ACHN (cell line): ENCODE results near the gene MDK.

ENCODE experiments used
- DNase-seq: peaks from one replicate; pipeline ENCODE4 v3.0.0-alpha.2; 2015
- in situ Hi-C: cut with HindIII; loops from 2 replicates; pipeline ENCODE4 v1.10.0; 2017; ENCODE audit warnings: low sequenced_read_pairs, low pct_ligation_motif_present, low pct_unique_long_range_greater_than_20kb

Gene MDK

DNA sequence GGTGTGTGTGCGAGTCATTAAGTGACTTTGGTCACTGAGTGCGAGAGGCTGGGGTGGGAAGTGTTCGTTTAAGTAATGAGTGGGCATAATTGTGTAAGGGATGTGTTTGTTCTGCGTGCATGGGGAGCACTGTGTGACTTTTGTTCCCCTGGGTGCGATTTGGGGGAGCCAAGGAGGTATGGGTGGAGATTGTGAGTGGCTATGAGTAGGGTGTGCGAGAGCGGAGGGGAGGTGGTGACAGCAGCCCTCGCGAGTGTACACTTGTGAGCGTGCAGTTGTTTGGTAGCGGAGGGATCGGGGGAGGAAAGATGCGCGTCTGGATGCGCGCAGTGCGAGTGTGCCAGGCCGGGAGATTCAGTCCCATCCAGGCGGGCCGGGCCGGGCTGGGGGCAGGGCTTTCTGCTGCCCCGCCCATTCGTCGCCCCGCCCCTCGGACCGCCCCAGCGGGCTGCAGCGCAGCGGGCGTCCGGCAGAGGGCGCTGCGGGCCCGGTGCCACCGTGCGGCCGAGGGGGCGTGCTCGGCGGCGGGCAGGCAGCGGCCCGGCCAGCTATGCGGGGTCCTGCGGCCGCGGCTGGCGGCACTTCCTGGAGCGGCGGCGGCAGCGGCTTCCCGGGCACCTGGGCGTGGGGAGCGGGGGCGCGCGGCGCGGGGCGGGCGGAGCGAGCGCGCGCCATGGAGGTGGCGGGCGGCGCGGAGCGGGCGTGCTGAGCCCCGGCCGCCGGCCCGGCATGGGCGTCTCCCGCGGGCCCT is 34.4 kb upstream of the MDK start, which contains the start of gene DGKZ:
DGKZ (plus strand) TSS at position 578 of the 751 bp plus-strand sequence. CDS start 197 bp downstream, outside the sequence.
- in situ Hi-C loops, result no loop called here
- peak; percentile 79 for DNase-seq

DNA sequence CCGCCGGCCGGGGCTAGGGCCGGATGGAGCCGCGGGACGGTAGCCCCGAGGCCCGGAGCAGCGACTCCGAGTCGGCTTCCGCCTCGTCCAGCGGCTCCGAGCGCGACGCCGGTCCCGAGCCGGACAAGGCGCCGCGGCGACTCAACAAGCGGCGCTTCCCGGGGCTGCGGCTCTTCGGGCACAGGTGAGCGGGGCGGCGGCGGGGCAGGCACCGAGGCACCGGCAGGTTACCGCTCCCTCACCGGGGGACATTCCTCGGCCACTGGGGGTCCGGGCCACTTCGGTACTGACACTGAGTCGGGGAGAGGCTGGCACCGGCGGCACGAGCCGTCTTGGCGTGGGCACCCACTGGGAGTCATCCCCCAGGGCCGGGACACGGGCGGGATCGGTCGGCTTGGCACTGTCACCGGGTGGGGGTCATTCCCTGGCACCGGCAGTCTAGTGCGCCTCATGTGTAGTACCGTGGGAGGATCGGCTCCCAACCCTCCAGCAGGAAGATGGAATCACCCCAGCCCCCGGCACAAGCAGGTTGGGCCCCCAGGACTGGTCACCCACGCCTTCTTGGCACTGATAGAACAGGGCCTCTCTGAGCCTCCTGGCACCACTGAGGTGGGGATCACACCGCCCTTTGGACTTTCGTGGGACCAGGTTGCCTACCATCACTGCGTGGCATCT is 33.7 kb upstream of the MDK start:
- no peak for DNase-seq
- in situ Hi-C loops, result no loop called here

DNA sequence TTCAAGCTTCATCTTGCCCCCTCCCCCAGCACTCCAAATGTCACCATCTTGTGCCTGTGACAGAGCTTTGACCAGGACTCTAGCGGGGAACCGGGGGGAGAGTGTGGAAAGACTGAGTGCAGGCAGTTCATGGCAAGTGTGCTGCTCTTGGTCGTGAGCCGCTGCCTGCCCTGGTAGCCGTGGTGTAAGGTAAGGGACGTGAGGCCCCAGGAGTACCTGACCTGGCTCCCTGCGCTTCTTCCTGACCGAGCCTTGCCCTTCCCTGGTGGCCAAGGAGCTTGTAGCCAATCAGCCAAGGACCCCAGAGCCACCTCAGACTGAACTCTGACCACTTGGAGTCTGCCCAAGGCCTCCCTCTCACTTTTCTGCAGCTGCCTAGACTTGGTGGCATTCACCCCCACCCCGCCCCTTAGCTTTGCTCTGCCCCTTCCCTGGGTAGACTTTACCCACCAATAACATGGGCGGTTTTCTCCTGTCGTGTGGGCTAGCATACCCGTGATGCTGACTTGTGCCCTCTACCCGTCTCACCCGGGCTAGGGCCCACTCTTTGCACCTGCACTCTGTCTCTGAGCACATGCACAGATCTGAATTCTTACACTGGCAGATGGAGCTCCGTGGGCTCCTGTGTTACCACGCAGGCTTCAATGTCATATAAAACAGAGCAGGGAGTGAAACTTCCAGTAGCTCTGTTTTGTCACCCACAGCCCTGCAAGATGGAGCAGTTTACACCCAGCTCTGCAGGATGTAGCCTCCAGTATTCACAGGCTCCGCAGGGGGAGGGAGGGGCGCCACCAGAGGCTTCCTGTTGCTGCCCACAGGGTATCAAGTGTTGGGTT is 32.7 kb upstream of the MDK start:
- in situ Hi-C loops, result no loop called here

DNA sequence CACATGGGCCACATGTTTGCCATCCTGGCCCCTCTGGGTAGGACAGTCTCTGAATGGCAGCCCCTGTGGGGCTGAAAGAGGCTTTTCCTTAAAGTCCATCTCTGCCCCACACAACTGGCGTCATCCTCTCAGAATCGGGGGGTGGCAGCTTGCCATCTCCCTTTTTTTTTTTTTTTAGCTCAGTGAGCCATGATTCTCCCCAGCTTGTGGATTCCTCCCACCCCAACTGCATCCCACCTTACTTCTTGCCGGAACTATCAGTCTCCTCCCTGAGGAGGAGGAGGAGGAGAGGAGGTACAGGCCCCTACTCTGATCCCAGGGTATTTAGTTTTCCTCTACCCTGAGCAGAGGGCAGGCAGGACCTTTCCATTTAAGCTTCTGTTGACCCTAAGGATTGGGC is 30.8 kb upstream of the MDK start:
- no peak for DNase-seq
- in situ Hi-C loops, result no loop called here

More for the DNA sequence above, 32.7 kb upstream of the MDK start:
- DNase-seq, result no peak

DNA sequence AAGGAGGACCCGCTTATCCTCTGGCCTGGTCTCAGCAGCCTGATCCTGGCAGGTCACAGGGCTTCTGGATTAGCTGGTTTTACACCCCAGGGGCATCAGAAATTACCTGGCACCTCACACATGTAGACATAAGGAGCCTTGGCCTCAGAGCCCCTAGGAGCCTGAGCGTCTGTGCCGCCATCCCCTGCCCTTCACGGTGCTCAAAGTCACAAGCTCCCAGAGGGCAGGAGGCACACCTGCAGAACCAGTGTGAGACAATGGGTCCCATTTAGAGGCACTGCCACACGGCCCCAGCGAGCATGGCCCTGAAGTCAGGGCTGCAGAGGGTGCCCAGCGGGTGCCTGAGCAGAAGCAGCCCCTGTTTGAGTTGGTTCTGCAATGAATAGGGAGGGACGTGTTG is 30.3 kb upstream of the MDK start:
- in situ Hi-C loops, result no loop called here
- DNase-seq, result no peak

DNA sequence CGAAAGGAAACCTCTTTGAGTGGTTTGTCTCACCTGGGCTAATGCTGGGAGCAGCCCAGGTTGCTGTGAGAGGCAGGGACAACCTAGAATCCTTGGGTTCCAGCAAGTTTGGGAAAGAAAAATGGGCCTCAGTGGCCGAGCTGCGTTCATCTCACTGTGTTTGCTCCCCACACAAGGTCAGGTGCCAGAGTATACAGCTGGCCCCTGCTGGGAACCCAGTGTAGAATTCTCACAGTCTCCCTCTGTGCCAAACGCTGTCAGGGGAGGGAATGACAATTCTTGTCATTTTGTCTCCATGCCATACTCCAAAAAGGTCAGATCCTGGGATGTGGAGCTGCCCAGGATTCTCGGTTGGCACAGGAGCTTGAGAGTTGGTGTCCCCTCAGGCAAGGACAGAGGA is 29.9 kb upstream of the MDK start:
- in situ Hi-C loops, result no loop called here
- no peak for DNase-seq

DNA sequence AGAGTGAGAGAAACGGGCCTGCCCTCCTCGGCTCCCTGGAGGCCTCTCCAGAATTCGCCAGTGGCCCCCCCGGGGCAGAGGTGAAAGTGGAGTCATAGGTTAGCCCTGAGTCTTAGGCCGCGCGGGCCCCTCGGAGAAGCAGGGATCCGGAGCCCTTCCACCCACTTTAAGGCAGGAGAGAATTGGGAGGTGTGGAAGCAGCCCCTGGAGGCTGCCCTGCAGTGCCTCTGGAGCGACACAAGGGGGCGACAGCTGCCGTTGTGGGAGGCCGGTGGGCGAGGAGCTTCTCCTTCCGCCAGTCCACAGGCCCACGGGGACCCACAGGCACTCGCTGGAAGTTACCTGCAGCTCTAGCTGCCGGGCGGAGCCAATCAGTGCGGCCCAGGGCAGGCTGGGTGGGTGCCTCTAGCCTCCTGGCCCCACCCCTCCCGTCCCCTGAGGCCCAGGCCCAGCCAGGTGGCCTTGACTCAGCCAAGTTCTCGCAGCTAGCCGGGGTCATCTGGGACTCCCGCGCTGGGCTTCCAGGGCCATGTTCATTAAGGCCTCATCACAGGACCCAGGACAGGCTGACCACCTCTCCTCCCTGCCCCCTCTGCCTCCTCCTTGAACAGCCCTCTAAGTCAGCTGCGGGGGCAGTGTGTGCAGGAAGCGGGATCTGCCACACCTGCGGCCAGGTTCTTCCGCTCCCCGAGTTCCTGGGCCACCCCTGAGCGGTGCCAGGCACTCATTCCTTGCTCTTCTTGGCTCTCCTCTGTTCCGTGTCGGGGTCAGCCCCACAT is 29.2 kb upstream of the MDK start:
- in situ Hi-C loops, result no loop called here
- peak; percentile 33 for DNase-seq

DNA sequence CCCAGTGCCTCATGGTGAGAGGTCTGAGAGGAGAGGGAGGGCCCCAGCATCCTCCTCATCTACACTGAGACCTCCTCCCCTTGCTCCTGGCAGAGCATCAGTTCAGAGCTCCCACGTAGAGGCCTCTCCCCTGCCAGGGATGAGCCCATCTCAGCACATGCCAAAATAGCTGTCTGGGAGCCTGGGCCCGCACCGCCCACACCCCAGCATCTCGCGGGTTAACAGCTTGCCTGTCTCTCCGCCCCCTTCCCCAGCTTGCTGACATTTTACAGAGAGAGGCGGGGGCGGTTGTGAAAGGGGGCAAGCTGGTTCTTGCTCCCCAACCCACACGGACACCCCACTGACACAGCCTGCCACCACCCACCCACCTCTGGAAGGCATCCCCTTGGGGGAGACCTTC is 27.8 kb upstream of the MDK start:
- no peak for DNase-seq
- in situ Hi-C loops, result no loop called here

DNA sequence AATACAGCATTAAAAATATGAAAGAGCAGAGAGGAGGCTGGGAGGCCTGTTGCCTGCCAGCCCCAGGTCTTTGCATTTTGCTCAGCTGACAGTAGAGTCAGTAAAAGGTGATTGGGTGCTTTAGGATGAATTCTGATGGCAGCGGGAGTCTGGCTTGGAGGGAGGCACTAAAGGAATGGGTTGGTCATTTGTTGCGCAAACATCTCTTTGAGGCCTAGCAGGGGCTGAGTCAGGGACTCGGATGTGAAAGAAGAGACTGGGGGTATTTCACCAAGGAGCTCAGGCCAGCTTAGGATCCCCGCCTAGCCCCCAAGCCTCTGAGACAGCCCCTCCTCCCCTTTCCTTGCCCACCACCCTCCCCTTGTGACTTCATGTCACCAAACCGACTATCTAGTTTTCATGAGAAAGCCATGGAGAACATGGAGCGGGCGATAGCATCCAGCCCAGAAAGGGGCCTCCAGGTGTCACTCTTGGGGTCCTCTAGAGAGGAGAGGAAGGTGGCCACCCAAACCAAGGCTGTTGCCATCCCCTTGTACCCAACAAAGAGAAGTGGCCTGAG is 24.5 kb upstream of the MDK start:
- in situ Hi-C loops, result no loop called here
- no peak for DNase-seq

DNA sequence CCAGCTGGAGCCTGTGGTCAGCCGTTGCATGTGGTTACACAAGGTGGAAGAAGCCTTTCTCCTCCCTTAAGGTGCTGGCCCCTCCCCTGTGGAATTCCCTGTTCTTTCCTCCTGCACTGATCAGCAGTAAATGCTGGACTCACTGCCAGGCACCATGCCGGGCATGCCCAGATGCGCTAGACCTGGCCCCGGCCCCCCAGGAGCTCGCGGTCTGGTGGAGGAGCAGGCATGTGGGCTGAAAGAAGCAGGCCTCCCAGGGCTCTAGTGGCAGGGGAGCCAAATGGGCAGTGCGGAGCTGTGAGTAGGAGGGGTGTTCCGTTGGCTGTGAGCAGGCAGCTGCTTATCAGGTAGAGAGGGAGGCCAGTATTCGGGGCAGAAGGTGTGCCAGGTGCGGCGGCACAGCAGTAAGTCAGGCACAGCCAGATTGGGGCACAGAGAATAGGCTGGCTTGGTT is 24.0 kb upstream of the MDK start:
- in situ Hi-C loops, result no loop called here
- no peak for DNase-seq

DNA sequence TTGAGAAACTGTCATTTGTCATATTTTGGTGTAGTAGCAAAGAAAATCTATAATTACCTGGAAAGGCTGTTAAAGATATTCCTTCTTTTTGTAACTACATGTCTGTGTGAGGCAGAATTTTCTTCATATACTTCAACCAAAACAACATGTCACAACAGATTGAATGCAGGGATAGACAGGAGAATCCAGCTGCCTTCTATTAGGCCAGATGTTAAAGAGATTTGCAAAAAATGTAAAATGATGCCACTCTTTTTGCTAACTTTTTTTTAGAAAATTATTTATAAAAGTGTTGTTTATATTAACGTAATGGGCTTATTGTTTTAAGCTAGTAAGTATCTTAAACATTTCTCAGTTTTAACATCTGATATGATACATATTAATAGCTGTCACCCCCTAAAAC is 21.5 kb upstream of the MDK start:
- no peak for DNase-seq
- in situ Hi-C loops, result no loop called here

DNA sequence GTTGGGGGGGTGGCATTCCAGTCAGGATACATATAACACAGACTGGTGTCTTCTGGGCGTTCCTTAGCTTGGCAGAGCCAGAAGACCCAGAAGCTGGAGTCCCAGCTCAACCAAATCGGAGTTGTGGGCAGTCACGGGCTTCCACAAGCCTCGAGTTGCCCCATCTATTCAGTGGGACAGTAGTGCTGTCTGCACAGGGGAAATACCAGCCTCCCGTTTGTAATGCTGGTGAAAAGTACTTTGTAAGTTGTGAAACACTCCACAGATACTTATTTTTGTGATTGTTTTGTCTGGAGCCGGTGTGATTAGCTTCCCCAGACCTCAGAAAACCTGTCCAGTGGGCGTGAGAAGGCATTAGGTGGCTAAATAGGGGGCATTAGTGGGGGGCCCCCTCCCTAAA is 20.6 kb upstream of the MDK start:
- no peak for DNase-seq
- in situ Hi-C loops, result no loop called here

DNA sequence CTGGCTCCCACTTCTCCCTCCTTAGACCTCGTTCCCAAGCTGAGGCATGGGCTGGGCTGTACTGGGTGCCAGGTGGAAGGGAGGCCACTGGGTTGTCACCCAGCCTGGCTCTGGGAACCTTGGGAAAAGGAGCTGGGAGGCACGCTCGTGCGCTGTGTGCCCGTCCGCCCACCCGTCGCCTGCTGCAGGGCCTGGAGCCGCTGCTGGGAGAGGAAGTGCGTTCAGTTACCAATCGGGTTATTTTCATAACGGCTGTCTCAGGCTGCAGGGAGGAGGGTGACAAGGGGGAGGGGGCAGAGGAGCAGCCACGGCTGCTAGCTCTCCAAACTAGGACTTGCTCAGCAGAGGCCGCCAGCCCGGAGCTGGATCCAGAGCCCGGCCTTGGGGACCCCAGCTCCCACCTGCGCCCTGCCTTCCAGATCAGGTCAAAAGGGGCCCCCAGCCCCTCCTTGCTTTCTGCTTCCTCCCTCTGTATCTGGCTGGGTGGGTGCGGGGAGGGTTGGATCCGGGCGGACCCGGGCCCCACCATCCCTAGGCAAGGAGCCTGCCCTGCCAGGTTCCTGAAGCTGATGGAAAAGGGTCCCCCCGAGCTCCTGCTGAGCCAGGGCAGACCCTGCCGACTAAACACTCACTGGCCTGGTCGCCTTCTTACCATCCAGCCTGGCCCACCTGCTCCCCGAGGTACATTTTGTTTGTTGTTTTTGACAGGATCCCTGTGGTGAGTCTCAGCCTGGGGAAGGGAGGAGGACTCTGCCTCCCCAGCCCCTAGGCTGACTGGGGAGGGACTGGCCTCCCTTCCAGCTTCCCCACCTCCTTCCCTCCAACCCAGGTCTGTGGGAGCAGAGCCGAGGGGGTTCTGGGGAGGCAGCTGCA is 19.9 kb upstream of the MDK start:
- no peak for DNase-seq

DNA sequence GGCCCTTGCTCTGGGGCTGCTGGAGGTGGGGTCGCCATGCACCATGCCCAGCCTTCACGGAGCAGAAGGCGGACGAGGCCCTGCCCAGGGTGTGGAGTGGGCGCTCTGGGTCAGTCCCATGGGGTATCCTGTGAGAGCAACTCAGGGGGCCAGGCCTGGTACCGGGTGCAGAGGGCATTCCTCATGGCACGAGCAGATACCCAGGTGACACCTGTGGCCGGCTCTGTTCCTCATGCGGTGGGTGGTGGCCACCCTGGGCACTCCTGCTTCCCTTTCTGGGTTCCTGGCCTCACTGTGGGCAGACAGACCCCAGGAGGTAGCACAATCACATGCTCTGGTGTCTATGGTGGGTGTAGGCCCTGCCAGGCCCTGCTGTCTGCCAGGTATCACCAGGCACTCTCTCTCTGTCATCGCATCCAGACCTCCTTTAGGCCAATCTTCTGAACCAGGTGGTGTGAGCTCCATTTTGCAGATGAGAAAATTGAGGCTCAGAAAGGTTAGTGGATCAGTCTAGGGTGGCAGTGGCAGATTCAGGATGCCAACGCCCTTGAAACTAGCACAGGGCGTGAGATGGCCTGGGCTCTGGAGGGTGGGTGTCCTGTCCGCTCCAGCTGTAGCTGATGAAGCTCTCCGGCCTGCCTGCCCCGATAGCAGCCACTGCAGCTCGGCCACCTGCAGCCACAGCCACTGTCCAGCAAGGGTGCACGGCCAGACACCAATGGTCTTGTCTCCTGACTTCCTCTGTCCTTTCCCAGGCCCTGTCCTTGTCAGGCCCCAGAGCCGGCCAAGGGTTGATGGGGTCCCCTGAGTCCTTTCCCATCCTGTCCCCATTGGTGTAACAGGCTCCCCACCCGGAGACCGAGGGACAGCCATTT is 19.1 kb upstream of the MDK start:
- in situ Hi-C loops, result no loop called here
- DNase-seq, result no peak

More for the DNA sequence above, 19.9 kb upstream of the MDK start:
- in situ Hi-C loops, result no loop called here

DNA sequence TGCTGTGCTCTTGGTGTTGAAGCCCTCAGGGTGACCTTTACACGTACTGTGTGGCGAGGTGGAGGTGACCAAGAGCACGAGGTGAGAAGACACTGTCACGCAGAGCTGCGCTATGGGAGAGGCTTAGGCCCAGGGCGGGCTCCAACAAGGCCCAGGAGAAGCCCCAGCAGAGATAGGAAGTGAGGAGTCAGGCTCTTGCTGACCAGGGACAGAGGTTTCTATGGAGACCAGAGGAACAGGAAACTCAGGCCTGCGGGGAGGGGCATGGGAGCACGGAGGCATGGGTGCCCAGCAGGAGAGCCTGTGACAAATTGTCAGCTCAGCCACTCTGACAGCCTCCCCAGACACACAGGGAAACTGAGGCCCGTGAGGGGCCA is 18.4 kb upstream of the MDK start:
- in situ Hi-C loops, result no loop called here
- DNase-seq, result peak; percentile 45

DNA sequence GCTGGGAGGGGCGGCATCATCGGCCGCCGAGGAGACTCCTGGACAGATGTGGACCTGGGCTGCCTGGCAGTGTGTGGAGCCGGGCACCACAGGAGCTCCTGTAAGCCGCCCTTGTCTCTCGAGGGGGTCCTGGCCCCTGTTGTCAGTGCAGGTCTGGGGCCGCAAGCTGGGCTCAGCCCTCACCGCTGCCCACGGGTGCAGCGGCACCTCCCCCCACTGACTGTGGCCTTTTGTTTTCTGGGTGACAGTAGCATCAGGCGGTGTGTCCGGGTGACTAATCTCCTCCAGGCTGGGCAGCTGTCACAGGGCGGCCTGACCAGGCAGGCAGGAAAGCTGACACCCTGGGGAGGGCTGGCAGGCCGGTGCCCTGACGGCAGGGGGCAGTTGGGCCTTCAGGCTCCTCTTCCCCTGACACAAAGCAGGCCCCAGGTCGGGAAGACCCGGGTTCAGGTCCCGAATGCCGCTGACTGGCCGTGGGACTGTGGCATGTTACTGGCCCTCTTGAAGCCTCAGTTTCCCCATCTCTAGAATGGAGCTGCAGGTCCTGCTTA is 17.9 kb upstream of the MDK start:
- DNase-seq, result no peak

More for the DNA sequence above, 17.9 kb upstream of the MDK start:
- in situ Hi-C loops, result no loop called here
